K562 (cell line): ENCODE results near the gene TRAF3IP3. TPM values are rescaled to one million over a fixed set of nuclear protein-coding genes. Genes with fewer than 3 reads are reported as not detected.

Experiments
- BDP1 ChIP-seq: IDR thresholded peaks from 3 replicates; pipeline ENCODE4 v1.6.1; 2011; ENCODE audit not compliant: insufficient read length, insufficient read depth
- CHD4 ChIP-seq: fragments of 200-600 bp; sonication (generic); IDR thresholded peaks from 3 replicates; pipeline ENCODE4 v1.6.1; 2012; ENCODE audit warnings: low read depth, mild to moderate bottlenecking, mixed read lengths, low read length, inconsistent platforms; ENCODE audit not compliant: insufficient read depth, insufficient replicate concordance, poor library complexity, severe bottlenecking
- KLF13 ChIP-seq: fragments of 450-650 bp; IDR thresholded peaks from 2 replicates; pipeline ENCODE4 v1.6.1; 2016; ENCODE audit warnings: missing genetic modification characterization, low read depth, mild to moderate bottlenecking, missing compliant biosample characterization, moderate library complexity, borderline replicate concordance
- PHB2 ChIP-seq: fragments of 450-650 bp; IDR thresholded peaks from 2 replicates; pipeline ENCODE4 v1.6.1; 2017; ENCODE audit warnings: low read depth
- ZNF318 ChIP-seq, 2 experiments: fragments of 450-650 bp; IDR thresholded peaks; 2 replicates each; pipeline ENCODE4 v1.6.1; 2016; ENCODE audit warnings: mild to moderate bottlenecking in 2 of 2, borderline replicate concordance in 1 of 2, low read depth in 1 of 2, moderate library complexity in 1 of 2
- polyA plus RNA-seq, 8 experiments: library from polyadenylated mRNA; depleted of rRNA in 4 of 8; stranded (reverse) in 5 of 8; unstranded in 3 of 8; fragments of >200 nt; fragmentation: Nextera tagmentation in 2 of 8; fragmentation: Illumina TruSeq in 1 of 8; extraction: Ambion mirVana in 2 of 8; extraction: Trizol in 1 of 8; gene quantifications; 2 replicates each; pipeline versions ENCODE4 v1.2.1 to v1.2.3, GENCODE V29; 2011 to 2014; ENCODE audit warnings: inconsistent platforms in 1 of 8, missing spikeins in 1 of 8
- total RNA-seq, 7 experiments: library from RNA; depleted of rRNA in 6 of 7; stranded (reverse); fragments of >200 nt in 6 of 7; fragmentation: Illumina TruSeq in 2 of 7; extraction: Trizol in 2 of 7; gene quantifications; 2 replicates each; pipeline versions ENCODE4 v1.2.1 to v1.2.3, GENCODE V29; 2011 to 2021; ENCODE audit warnings: low replicate concordance in 1 of 7

TRAF3IP3 gene
- total and polyA plus RNA-seq, 9 of the 15 experiments (the other 6 are each of a cell fraction or from before 2014, with no cell fraction given): 0.06 to 1.1 (median 0.31) TPM

GRCh38 chr1:209778102-209778501 is 22.2 kb downstream of the TRAF3IP3 start (continued):
- TF ChIP-seq ZNF318 (IDR thresholded peaks at IDR 0.05; ENCODE audit: borderline replicate concordance in 1 of 2, low read depth in 1 of 2): no peak
- no peak for TF ChIP-seq BDP1
- TF ChIP-seq CHD4: no peak
- no peak for TF ChIP-seq PHB2
- TF ChIP-seq KLF13: no peak
